Right lobe of liver (tissue), 4 donors: ENCODE data around the gene NR1D1.

Experiments used
- POLR2A ChIP-seq: fragments of 450-650 bp; IDR thresholded peaks from one replicate; pipeline ENCODE4 v1.6.1; 2017; ENCODE audit warnings: antibody characterized with exemption, mild to moderate bottlenecking
- TF ChIP-seq, protein P1 (sequence below), 4 donors: fragments of 200-600 bp in 3 of 4; fragments of 450-650 bp in 1 of 4; IDR thresholded peaks; one replicate each; pipeline versions ENCODE4 v1.5.1 to v1.8.0; 2016 to 2022; ENCODE audit warnings: antibody characterized with exemption in 4 of 4, mild to moderate bottlenecking in 2 of 4
- donor health status: DM: no; HTN: no; CAD: no.
- donor health status: DM: no; HTN: no; CAD: no.
- donor health status: DM: no; HTN: yes; CAD: no.

DNA sequence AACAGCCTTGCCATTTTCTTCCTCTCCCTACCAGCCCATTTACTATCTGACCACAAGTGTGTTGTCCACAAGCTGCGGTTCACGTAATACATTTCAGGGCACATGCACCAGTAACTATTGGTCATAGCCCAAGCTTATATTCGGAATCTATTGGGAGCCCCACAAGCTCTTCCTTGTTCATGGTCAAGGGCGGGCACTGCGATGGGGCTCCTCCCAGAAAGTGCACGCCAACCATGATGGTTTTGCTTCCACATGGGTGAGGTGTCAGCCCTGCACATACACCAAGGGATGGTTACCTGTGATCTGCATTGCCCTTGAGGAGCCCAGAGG is 25.6 kb downstream of the NR1D1 start:
- TF ChIP-seq POLR2A: no peak
- TF ChIP-seq, protein P1, sequence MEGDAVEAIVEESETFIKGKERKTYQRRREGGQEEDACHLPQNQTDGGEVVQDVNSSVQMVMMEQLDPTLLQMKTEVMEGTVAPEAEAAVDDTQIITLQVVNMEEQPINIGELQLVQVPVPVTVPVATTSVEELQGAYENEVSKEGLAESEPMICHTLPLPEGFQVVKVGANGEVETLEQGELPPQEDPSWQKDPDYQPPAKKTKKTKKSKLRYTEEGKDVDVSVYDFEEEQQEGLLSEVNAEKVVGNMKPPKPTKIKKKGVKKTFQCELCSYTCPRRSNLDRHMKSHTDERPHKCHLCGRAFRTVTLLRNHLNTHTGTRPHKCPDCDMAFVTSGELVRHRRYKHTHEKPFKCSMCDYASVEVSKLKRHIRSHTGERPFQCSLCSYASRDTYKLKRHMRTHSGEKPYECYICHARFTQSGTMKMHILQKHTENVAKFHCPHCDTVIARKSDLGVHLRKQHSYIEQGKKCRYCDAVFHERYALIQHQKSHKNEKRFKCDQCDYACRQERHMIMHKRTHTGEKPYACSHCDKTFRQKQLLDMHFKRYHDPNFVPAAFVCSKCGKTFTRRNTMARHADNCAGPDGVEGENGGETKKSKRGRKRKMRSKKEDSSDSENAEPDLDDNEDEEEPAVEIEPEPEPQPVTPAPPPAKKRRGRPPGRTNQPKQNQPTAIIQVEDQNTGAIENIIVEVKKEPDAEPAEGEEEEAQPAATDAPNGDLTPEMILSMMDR (IDR thresholded peaks at IDR 0.05): no peak
